ENCODE measurements around the gene CLEC7A.
A peak's percentile ranks its signal among the peaks of the same experiment; 100 is the strongest.

Gene CLEC7A

GRCh38 chr12:10072131-10072530 is 57.9 kb downstream of the CLEC7A start:
- no peak overlapping the region for H3K27ac Mint-ChIP-seq

DNA sequence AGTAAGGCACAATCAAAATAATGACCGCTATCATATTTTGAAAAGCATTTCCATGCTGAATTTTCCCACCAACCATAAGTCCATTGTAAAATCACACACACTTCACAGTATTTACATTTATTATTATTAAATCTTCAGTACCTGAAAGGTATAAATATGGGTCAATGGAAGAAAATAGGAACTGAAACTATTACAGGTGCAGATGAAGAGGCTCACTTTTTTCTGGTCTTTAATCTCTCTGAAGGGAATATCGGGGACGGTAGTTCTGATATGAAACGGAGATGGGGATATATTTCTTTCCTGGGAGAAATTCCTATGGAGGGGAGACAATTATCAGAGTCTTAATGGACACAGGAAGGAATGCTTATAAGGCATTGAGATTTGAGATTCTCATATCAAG is 59.6 kb downstream of the CLEC7A start:
- Mint-ChIP-seq H3K4me1 (peaks cover 15% of the 10 kb centered on the region), H3K4me3 (no peak overlapping the region), H3K27me3 (ENCODE audit: low read depth) (no peaks in the 10 kb centered on the region), H3K36me3 (ENCODE audit: low read depth) (no peaks in the 10 kb centered on the region), H3K27ac (no peak overlapping the region), H3K9me3 (no peaks in the 10 kb centered on the region)
- TF ChIP-seq CTCF (IDR thresholded peaks at IDR 0.05; ENCODE audit: unreplicated experiment in 3 of 3) = no peak

More at GRCh38 chr12:10072131-10072530, 57.9 kb downstream of the CLEC7A start:
- no peaks in the 10 kb centered on the region for H3K9me3 Mint-ChIP-seq
- no peak for TF ChIP-seq CTCF (IDR thresholded peaks at IDR 0.05; ENCODE audit: unreplicated experiment in 3 of 3)
- H3K4me3 Mint-ChIP-seq = no peak overlapping the region
- H3K36me3 Mint-ChIP-seq (ENCODE audit: low read depth) = no peaks in the 10 kb centered on the region
- H3K27me3 Mint-ChIP-seq (ENCODE audit: low read depth) = no peaks in the 10 kb centered on the region
- peaks cover 15% of the 10 kb centered on the region for H3K4me1 Mint-ChIP-seq

GRCh38 chr12:10069976-10070375 is 60.0 kb downstream of the CLEC7A start:
- TF ChIP-seq CTCF (IDR thresholded peaks at IDR 0.05; ENCODE audit: unreplicated experiment in 3 of 3) = no peak
- no peak overlapping the region for H3K4me3 Mint-ChIP-seq
- no peaks in the 10 kb centered on the region for H3K27me3 Mint-ChIP-seq (ENCODE audit: low read depth)
- H3K36me3 Mint-ChIP-seq (ENCODE audit: low read depth) = no peaks in the 10 kb centered on the region
- peaks cover 15% of the 10 kb centered on the region for H3K4me1 Mint-ChIP-seq
- no peaks in the 10 kb centered on the region for H3K9me3 Mint-ChIP-seq
- H3K27ac Mint-ChIP-seq = no peak overlapping the region

DNA sequence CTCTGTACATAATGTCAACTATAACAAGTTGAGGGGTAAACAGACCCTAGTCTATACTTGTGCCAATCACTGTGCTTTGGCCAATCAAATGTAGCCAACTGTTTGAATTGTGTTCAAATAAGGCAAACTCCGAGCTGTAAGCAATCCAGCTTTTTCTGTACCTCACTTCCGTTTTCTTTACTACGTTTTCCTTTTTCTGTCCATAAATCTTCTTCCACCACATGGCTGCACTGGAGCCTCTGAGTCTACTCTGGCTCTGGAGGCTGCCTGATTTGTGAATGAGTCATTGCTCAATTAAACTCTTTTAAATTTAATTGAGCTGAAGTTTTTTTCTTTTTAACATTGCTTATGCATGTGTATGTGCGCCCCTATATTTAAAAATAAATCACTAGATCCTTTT is 60.9 kb downstream of the CLEC7A start:
- no peaks in the 10 kb centered on the region for H3K9me3 Mint-ChIP-seq
- peak overlapping the region; percentile 29 to 85 (median 81) for H3K27ac Mint-ChIP-seq
- H3K36me3 Mint-ChIP-seq (ENCODE audit: low read depth) = no peaks in the 10 kb centered on the region
- no peak for TF ChIP-seq CTCF (IDR thresholded peaks at IDR 0.05; ENCODE audit: unreplicated experiment in 3 of 3)
- H3K4me1 Mint-ChIP-seq = peaks cover 15% of the 10 kb centered on the region
- H3K4me3 Mint-ChIP-seq = no peak overlapping the region
- H3K27me3 Mint-ChIP-seq (ENCODE audit: low read depth) = no peaks in the 10 kb centered on the region

- H3K9me3 Mint-ChIP-seq = no peaks in the 10 kb centered on the region
- H3K4me3 Mint-ChIP-seq = no peak overlapping the region
- H3K36me3 Mint-ChIP-seq (ENCODE audit: low read depth) = no peaks in the 10 kb centered on the region
- peak overlapping the region; percentile 29 to 85 (median 81) for H3K27ac Mint-ChIP-seq
- no peaks in the 10 kb centered on the region for H3K27me3 Mint-ChIP-seq (ENCODE audit: low read depth)
- H3K4me1 Mint-ChIP-seq = peaks cover 15% of the 10 kb centered on the region
- TF ChIP-seq CTCF (IDR thresholded peaks at IDR 0.05; ENCODE audit: unreplicated experiment in 3 of 3) = no peak
These were observed 61.4 kb downstream of the CLEC7A start for GRCh38 chr12:10068644-10069043.

DNA sequence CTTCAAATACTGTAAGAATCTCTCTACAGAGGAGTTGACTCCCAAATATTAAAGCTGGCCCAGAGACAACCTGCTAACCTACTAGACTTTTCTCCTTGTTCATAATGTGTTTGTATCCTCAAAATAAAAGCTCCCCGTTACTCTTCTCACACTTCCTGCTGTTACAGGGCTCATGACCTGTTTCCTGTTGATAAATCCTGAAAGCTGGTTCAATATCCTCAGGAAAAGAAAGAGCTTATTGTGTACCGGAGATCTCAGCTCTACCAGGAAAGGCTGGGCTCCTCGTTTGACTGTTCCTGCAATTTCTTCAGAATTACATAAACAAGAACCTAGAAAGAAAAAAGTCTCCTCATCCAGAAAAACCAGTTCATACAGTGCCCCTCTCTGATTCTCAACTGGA is 62.1 kb downstream of the CLEC7A start:
- H3K4me1 Mint-ChIP-seq = peaks cover 15% of the 10 kb centered on the region
- no peak overlapping the region for H3K4me3 Mint-ChIP-seq
- no peak for TF ChIP-seq CTCF (IDR thresholded peaks at IDR 0.05; ENCODE audit: unreplicated experiment in 3 of 3)
- peak overlapping the region; percentile 29 to 85 (median 81) for H3K27ac Mint-ChIP-seq
- H3K27me3 Mint-ChIP-seq (ENCODE audit: low read depth) = no peaks in the 10 kb centered on the region
- H3K36me3 Mint-ChIP-seq (ENCODE audit: low read depth) = no peaks in the 10 kb centered on the region
- no peaks in the 10 kb centered on the region for H3K9me3 Mint-ChIP-seq

Measured in nephron (organoid).